ENCODE data around the gene YKT6. TPM values are rescaled to one million over a fixed set of nuclear protein-coding genes. Genes with fewer than 3 reads are reported as not detected.

YKT6 gene
- total RNA-seq, 1 experiment from 2014 or later: 146 TPM

GRCh38 chr7:44217223-44217714, 16.5 kb downstream of the YKT6 start:
- BruUV-seq (replicated peaks): no TSS peak
- Mint-ChIP-seq H3K27ac (ENCODE audit: unreplicated experiment) (no peak overlapping the region), H3K27me3 (ENCODE audit: unreplicated experiment) (peaks cover 33% of the 10 kb centered on the region), H3K36me3 (ENCODE audit: insufficient read depth, unreplicated experiment) (peaks cover 7% of the 10 kb centered on the region), H3K4me3 (ENCODE audit: low read depth, unreplicated experiment) (no peak overlapping the region), H3K9me3 (ENCODE audit: low read depth, unreplicated experiment) (no peaks in the 10 kb centered on the region), H3K4me1 (ENCODE audit: low read depth, unreplicated experiment) (no peaks in the 10 kb centered on the region)
- TF ChIP-seq, protein P1, sequence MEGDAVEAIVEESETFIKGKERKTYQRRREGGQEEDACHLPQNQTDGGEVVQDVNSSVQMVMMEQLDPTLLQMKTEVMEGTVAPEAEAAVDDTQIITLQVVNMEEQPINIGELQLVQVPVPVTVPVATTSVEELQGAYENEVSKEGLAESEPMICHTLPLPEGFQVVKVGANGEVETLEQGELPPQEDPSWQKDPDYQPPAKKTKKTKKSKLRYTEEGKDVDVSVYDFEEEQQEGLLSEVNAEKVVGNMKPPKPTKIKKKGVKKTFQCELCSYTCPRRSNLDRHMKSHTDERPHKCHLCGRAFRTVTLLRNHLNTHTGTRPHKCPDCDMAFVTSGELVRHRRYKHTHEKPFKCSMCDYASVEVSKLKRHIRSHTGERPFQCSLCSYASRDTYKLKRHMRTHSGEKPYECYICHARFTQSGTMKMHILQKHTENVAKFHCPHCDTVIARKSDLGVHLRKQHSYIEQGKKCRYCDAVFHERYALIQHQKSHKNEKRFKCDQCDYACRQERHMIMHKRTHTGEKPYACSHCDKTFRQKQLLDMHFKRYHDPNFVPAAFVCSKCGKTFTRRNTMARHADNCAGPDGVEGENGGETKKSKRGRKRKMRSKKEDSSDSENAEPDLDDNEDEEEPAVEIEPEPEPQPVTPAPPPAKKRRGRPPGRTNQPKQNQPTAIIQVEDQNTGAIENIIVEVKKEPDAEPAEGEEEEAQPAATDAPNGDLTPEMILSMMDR (IDR thresholded peaks at IDR 0.05; ENCODE audit: unreplicated experiment): no peak
- CTCF ChIA-PET: interaction anchor here (0.7 to 1.4 kb wide), 2 partner anchors 24 to 46 kb away, joined by 3 to 4 read pairs; no protein-coding TSS in a partner anchor
- no peak for DNase-seq
- intact Hi-C loops (cut with micrococcal nuclease; ENCODE audit: unreplicated experiment): no loop called here

DNA sequence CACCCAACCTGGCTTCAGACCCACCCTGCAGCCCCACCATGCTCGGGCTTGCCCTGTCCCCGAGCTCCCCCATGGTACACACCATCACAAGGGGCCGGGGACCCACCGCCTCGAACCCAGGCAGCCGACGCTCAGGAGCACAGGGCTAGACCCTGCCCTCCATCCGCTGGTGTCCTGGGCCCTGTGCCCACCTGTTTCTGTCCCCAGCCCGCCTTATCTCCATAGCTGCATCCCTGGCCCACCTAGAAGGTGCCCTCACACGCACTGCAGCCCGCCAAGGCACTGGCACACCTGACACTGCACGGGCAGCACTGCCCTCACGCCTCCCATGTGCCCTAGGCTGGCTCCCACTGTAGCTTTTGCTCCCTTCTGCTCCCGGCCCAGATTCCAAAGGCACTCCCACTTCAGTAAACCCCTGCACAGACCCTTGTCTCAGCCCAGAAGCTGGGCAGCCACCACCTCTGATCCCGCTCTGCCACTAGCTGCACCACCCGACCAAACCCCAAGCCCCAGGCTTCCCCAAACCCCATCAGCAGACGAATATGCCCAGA, 17.1 kb downstream of the YKT6 start:
- no peak overlapping the region for H3K4me3 Mint-ChIP-seq (ENCODE audit: low read depth, unreplicated experiment)
- TF ChIP-seq, protein P1 (IDR thresholded peaks at IDR 0.05; ENCODE audit: unreplicated experiment): no peak
- peaks cover under 1% of the 10 kb centered on the region for H3K36me3 Mint-ChIP-seq (ENCODE audit: insufficient read depth, unreplicated experiment)
- no TSS peak for BruUV-seq (replicated peaks)
- H3K9me3 Mint-ChIP-seq (ENCODE audit: low read depth, unreplicated experiment): no peaks in the 10 kb centered on the region
- intact Hi-C loops (cut with micrococcal nuclease; ENCODE audit: unreplicated experiment): no loop called here
- H3K27me3 Mint-ChIP-seq (ENCODE audit: unreplicated experiment): peaks cover 39% of the 10 kb centered on the region
- no peak overlapping the region for H3K27ac Mint-ChIP-seq (ENCODE audit: unreplicated experiment)
- H3K4me1 Mint-ChIP-seq (ENCODE audit: low read depth, unreplicated experiment): no peaks in the 10 kb centered on the region
- CTCF ChIA-PET: interaction anchor here (0.7 to 1.4 kb wide), 2 partner anchors 23 to 47 kb away, joined by 3 to 4 read pairs; no protein-coding TSS in a partner anchor
- DNase-seq: no peak

GRCh38 chr7:44218418-44219201, 17.8 kb downstream of the YKT6 start:
- Mint-ChIP-seq H3K4me3 (ENCODE audit: low read depth, unreplicated experiment) (no peak overlapping the region), H3K36me3 (ENCODE audit: insufficient read depth, unreplicated experiment) (no peaks in the 10 kb centered on the region), H3K27me3 (ENCODE audit: unreplicated experiment) (peaks cover 46% of the 10 kb centered on the region), H3K9me3 (ENCODE audit: low read depth, unreplicated experiment) (no peaks in the 10 kb centered on the region), H3K27ac (ENCODE audit: unreplicated experiment) (no peak overlapping the region), H3K4me1 (ENCODE audit: low read depth, unreplicated experiment) (no peaks in the 10 kb centered on the region)
- no peak for DNase-seq
- CTCF ChIA-PET: no interaction called here
- no TSS peak for BruUV-seq (replicated peaks)
- intact Hi-C loops (cut with micrococcal nuclease; ENCODE audit: unreplicated experiment): no loop called here
- TF ChIP-seq, protein P1 (IDR thresholded peaks at IDR 0.05; ENCODE audit: unreplicated experiment): no peak

DNA sequence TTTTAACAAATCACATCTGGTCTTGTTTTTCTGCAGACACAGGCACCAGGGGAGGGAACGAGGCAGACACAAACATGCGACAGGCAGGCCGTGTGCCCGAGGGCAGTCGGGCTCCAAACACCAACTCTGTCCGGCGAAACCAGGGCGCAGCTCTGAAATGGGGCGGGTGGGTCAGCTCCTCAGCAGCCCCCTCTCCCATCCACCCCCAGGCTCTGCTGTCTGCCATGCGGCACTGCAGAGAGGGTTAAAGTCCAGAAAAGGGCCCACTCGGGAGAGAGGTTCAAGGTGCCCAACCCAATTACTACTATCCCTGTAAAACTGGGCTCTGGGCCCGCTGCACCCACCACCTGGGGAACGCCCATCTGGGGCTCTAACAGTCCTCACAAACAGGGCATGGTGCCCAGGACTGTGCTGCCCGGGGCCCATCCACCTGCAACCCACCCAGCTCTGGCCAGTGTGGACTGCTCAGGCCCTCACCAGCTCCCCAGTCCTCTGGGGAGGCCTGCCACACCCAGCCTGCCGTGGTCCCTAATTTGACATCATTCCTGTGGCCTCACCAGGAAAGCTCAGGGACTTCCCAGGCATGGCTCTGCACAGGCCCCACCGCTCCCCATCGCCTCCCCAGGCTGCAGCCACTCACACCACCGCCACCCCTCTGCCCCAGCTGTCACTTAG, 18.7 kb downstream of the YKT6 start:
- DNase-seq: no peak
- no TSS peak for BruUV-seq (replicated peaks)
- TF ChIP-seq, protein P1 (IDR thresholded peaks at IDR 0.05; ENCODE audit: unreplicated experiment): no peak
- Mint-ChIP-seq H3K4me3 (ENCODE audit: low read depth, unreplicated experiment) (no peak overlapping the region), H3K4me1 (ENCODE audit: low read depth, unreplicated experiment) (no peaks in the 10 kb centered on the region), H3K9me3 (ENCODE audit: low read depth, unreplicated experiment) (no peaks in the 10 kb centered on the region), H3K27me3 (ENCODE audit: unreplicated experiment) (peaks cover 55% of the 10 kb centered on the region), H3K36me3 (ENCODE audit: insufficient read depth, unreplicated experiment) (no peaks in the 10 kb centered on the region), H3K27ac (ENCODE audit: unreplicated experiment) (no peak overlapping the region)
- CTCF ChIA-PET: no interaction called here
- intact Hi-C loops (cut with micrococcal nuclease; ENCODE audit: unreplicated experiment): no loop called here
